ENCODE data around the gene DKK2.

GRCh38 chr4:107060388-107060787 is 24.3 kb upstream of the DKK2 start:
- TF ChIP-seq CTCF (conservative IDR thresholded peaks at IDR 0.05) = no peak
- no peak for TF ChIP-seq EZH2 (IDR thresholded peaks at IDR 0.05; ENCODE audit: low read depth)
